DND-41 (cell line): Measurements from ENCODE around the gene SYT6.

ENCODE experiments used
- EZH2 ChIP-seq: IDR thresholded peaks from 3 replicates; pipeline ENCODE4 v1.6.1; 2012; ENCODE audit warnings: borderline replicate concordance, low read depth, mild to moderate bottlenecking, moderate library complexity, low read length, inconsistent platforms; ENCODE audit not compliant: severe bottlenecking
- TF ChIP-seq, protein P1 (sequence below): IDR thresholded peaks from 2 replicates; pipeline ENCODE4 v1.5.1; 2012; ENCODE audit warnings: borderline replicate concordance, low read length, moderate library complexity, mild to moderate bottlenecking; ENCODE audit not compliant: poor library complexity, severe bottlenecking; ENCODE audit errors: extremely low read depth

DNA sequence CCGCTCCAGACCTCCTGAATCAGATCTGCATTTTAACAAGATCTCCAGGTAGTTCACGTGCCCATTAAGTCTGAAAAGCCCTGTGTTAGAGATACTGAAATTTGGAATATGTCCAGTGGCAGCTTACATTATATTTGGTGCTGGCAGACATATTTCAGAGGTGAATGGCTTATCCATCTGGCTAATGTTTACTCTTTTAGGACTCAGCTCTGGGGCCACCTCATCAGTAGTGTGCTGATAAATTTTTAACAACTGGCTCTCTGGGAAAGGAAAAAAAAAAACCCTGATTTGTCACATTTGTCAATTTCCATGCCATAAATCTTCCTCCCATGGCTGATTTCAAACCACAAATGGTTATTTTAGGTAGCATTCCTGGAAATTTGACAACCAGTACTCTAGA is 25.3 kb upstream of the SYT6 start:
- TF ChIP-seq, protein P1, sequence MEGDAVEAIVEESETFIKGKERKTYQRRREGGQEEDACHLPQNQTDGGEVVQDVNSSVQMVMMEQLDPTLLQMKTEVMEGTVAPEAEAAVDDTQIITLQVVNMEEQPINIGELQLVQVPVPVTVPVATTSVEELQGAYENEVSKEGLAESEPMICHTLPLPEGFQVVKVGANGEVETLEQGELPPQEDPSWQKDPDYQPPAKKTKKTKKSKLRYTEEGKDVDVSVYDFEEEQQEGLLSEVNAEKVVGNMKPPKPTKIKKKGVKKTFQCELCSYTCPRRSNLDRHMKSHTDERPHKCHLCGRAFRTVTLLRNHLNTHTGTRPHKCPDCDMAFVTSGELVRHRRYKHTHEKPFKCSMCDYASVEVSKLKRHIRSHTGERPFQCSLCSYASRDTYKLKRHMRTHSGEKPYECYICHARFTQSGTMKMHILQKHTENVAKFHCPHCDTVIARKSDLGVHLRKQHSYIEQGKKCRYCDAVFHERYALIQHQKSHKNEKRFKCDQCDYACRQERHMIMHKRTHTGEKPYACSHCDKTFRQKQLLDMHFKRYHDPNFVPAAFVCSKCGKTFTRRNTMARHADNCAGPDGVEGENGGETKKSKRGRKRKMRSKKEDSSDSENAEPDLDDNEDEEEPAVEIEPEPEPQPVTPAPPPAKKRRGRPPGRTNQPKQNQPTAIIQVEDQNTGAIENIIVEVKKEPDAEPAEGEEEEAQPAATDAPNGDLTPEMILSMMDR: no peak
- no peak for TF ChIP-seq EZH2
